ENCODE results near the gene TMEM131.

Gene TMEM131

GRCh38 chr2:98036349-98037000, 40.7 kb upstream of the TMEM131 start:
- no peak for TF ChIP-seq CTCF (IDR thresholded peaks at IDR 0.05; ENCODE audit: borderline replicate concordance, insufficient read depth, low read depth, low read length)
- no peak overlapping the region for H3K4me3 ChIP-seq (ENCODE audit: low read depth, low read length)

- H3K4me3 ChIP-seq (ENCODE audit: low read depth, low read length): no peak overlapping the region
- TF ChIP-seq CTCF (IDR thresholded peaks at IDR 0.05; ENCODE audit: borderline replicate concordance, insufficient read depth, low read depth, low read length): no peak
These were observed 39.0 kb upstream of the TMEM131 start for GRCh38 chr2:98034745-98035144.

- TF ChIP-seq CTCF (IDR thresholded peaks at IDR 0.05; ENCODE audit: borderline replicate concordance, insufficient read depth, low read depth, low read length): no peak
- H3K4me3 ChIP-seq (ENCODE audit: low read depth, low read length): no peak overlapping the region
These were observed 36.3 kb upstream of the TMEM131 start for GRCh38 chr2:98032086-98032485.

GRCh38 chr2:98029718-98030222, 34.0 kb upstream of the TMEM131 start:
- no peak for TF ChIP-seq CTCF (IDR thresholded peaks at IDR 0.05; ENCODE audit: borderline replicate concordance, insufficient read depth, low read depth, low read length)
- no peak overlapping the region for H3K4me3 ChIP-seq (ENCODE audit: low read depth, low read length)

GRCh38 chr2:98028931-98029717, 33.4 kb upstream of the TMEM131 start:
- no peak for TF ChIP-seq CTCF (IDR thresholded peaks at IDR 0.05; ENCODE audit: borderline replicate concordance, insufficient read depth, low read depth, low read length)

GRCh38 chr2:98028101-98028561, 32.4 kb upstream of the TMEM131 start:
- H3K4me3 ChIP-seq (ENCODE audit: low read depth, low read length): no peak overlapping the region
- TF ChIP-seq CTCF (IDR thresholded peaks at IDR 0.05; ENCODE audit: borderline replicate concordance, insufficient read depth, low read depth, low read length): no peak

More at GRCh38 chr2:98028931-98029717, 33.4 kb upstream of the TMEM131 start:
- H3K4me3 ChIP-seq (ENCODE audit: low read depth, low read length): no peak overlapping the region
